H1 (cell line): ENCODE data around the gene CDT1. TPM values are rescaled to one million over a fixed set of nuclear protein-coding genes. Genes with fewer than 3 reads are reported as not detected.

Experiments used
- CTCF ChIA-PET: fragments of 300-600 bp; sonication (Branson Sonifier 250); formaldehyde crosslinking; loops from one replicate; lab custom pipeline; 2021; ENCODE audit not compliant: partially characterized antibody; lab: Charles Lee
- POLR2A ChIA-PET: fragments of 300-600 bp; sonication (Branson Sonifier 250); formaldehyde crosslinking; loops from one replicate; lab custom pipeline; 2021; ENCODE audit warnings: inconsistent platforms; ENCODE audit not compliant: partially characterized antibody; lab: Charles Lee
- DNase-seq, 2 experiments: peaks; one replicate each; pipeline versions ENCODE4 v3.0.0 to v3.0.0-alpha.2; 2010 to 2022; ENCODE audit warnings: low spot score in 2 of 2, low read depth in 1 of 2, mixed read lengths in 1 of 2
- FAIRE-seq: peaks from 2 replicates; lab custom pipeline; 2011; peaks lifted over from hg19 to GRCh38; lab: Jason Lieb, UNC
- H2AFZ ChIP-seq: 2 replicates; pipeline ENCODE4 v1.8.1; 2012; ENCODE audit warnings: low read length, inconsistent platforms
- H2AK5ac ChIP-seq: 2 replicates; pipeline ENCODE4 v1.6.1; 2013; ENCODE audit warnings: low read depth, low read length
- H2BK120ac ChIP-seq: replicated peaks from 2 replicates; pipeline ENCODE3; 2013; ENCODE audit warnings: low read depth, low read length, inconsistent platforms
- H2BK12ac ChIP-seq: 2 replicates; pipeline ENCODE4 v1.6.1; 2013; ENCODE audit warnings: low read depth, low read length
- H2BK15ac ChIP-seq: 2 replicates; pipeline ENCODE4 v1.6.1; 2013; ENCODE audit warnings: low read length
- H2BK20ac ChIP-seq: 2 replicates; pipeline ENCODE4 v1.6.1; 2013; ENCODE audit warnings: low read length
- H2BK5ac ChIP-seq: 2 replicates; pipeline ENCODE4 v1.6.1; 2013; ENCODE audit warnings: low read depth, low read length
- H3K14ac ChIP-seq: 2 replicates; pipeline ENCODE4 v1.6.1; 2013; ENCODE audit warnings: inconsistent platforms; ENCODE audit not compliant: insufficient read length
- H3K18ac ChIP-seq: 2 replicates; pipeline ENCODE4 v1.6.1; 2013; ENCODE audit warnings: low read length; ENCODE audit errors: extremely low read depth
- H3K23ac ChIP-seq: 2 replicates; pipeline ENCODE4 v1.6.1; 2013; ENCODE audit warnings: inconsistent platforms; ENCODE audit not compliant: insufficient read length
- H3K23me2 ChIP-seq: 2 replicates; pipeline ENCODE4 v1.6.1; 2013; ENCODE audit warnings: low read depth, low read length
- H3K27ac ChIP-seq: 2 replicates; pipeline ENCODE4 v1.6.1; 2011; ENCODE audit warnings: low read depth, low read length, inconsistent platforms
- H3K27me3 ChIP-seq, 4 experiments: replicated peaks in 1 of 4; 1 replicate in 1 of 4; 2 replicates in 3 of 4; pipeline versions ENCODE4 v1.6.1 to v1.8.1; 2011 to 2013; ENCODE audit warnings: low read length in 3 of 4, mild to moderate bottlenecking in 3 of 4, inconsistent platforms in 2 of 4, mixed read lengths in 2 of 4, moderate library complexity in 1 of 4; ENCODE audit not compliant: control insufficient read depth in 3 of 4, insufficient read depth in 3 of 4; ENCODE audit errors: extremely low read depth in 1 of 4
- H3K36me3 ChIP-seq, 4 experiments: 2 replicates each; pipeline versions ENCODE4 v1.6.1 to v1.8.1; 2011 to 2013; ENCODE audit warnings: mild to moderate bottlenecking in 4 of 4, low read length in 3 of 4, moderate library complexity in 2 of 4, control low read depth in 1 of 4, inconsistent platforms in 1 of 4; ENCODE audit not compliant: insufficient read depth in 4 of 4, control insufficient read depth in 2 of 4
- H3K4ac ChIP-seq: replicated peaks from 2 replicates; pipeline ENCODE3; 2013; ENCODE audit warnings: low read length, low read depth, mixed read lengths, inconsistent platforms; ENCODE audit not compliant: insufficient read length
- H3K4me1 ChIP-seq, 4 experiments: replicated peaks in 1 of 4; 1 replicate in 1 of 4; 2 replicates in 3 of 4; pipeline versions ENCODE4 v1.6.1 to v1.8.1; 2011 to 2013; ENCODE audit warnings: low read length in 3 of 4, inconsistent platforms in 2 of 4, mixed read lengths in 1 of 4; ENCODE audit not compliant: insufficient read depth in 4 of 4, control insufficient read depth in 3 of 4
- H3K4me2 ChIP-seq, 2 experiments: 2 replicates each; pipeline versions ENCODE4 v1.6.1 to v1.8.1; 2011 to 2013; ENCODE audit warnings: low read depth in 2 of 2, low read length in 2 of 2, control low read depth in 1 of 2, inconsistent platforms in 1 of 2, mild to moderate bottlenecking in 1 of 2; ENCODE audit not compliant: insufficient read depth in 1 of 2
- H3K4me3 ChIP-seq, 4 experiments: fragments of 200-600, 300-600 bp in 1 of 4; sonication (generic), shearing (Covaris generic), sonication (Bioruptor Twin) in 1 of 4; 2 replicates each; pipeline versions ENCODE4 v1.5.1 to v1.8.1; 2011 to 2016; ENCODE audit warnings: low read length in 4 of 4, low read depth in 3 of 4, control low read depth in 2 of 4, inconsistent platforms in 2 of 4, mild to moderate bottlenecking in 2 of 4, mixed read lengths in 1 of 4, moderate library complexity in 1 of 4; ENCODE audit not compliant: insufficient read depth in 2 of 4; ENCODE audit errors: extremely low read depth in 1 of 4
- H3K56ac ChIP-seq: replicated peaks from 2 replicates; pipeline ENCODE3; 2013; ENCODE audit warnings: low read depth, mild to moderate bottlenecking, mixed read lengths, low read length, inconsistent platforms; ENCODE audit not compliant: insufficient read length
- H3K79me1 ChIP-seq: 2 replicates; pipeline ENCODE4 v1.6.1; 2013; ENCODE audit warnings: low read depth, low read length, control low read depth
- H3K79me2 ChIP-seq, 2 experiments: 2 replicates each; pipeline versions ENCODE4 v1.6.1 to v1.8.1; 2012 to 2013; ENCODE audit warnings: low read length in 2 of 2, mild to moderate bottlenecking in 2 of 2, inconsistent platforms in 1 of 2; ENCODE audit not compliant: insufficient read depth in 2 of 2, control insufficient read depth in 1 of 2
- H3K9ac ChIP-seq, 4 experiments: replicated peaks in 1 of 4; 1 replicate in 1 of 4; 2 replicates in 3 of 4; pipeline versions ENCODE4 v1.6.1 to v1.8.1; 2011 to 2013; ENCODE audit warnings: low read depth in 3 of 4, low read length in 3 of 4, control low read depth in 2 of 4, mild to moderate bottlenecking in 2 of 4, moderate library complexity in 2 of 4, inconsistent platforms in 1 of 4; ENCODE audit errors: extremely low read depth in 1 of 4
- H3K9me3 ChIP-seq, 2 experiments: 2 replicates each; pipeline versions ENCODE4 v1.6.1 to v1.8.1; 2012 to 2013; ENCODE audit warnings: mild to moderate bottlenecking in 2 of 2, moderate library complexity in 2 of 2, control low read depth in 1 of 2, inconsistent platforms in 1 of 2, low read depth in 1 of 2, low read length in 1 of 2, mixed read lengths in 1 of 2; ENCODE audit not compliant: insufficient read depth in 2 of 2
- H4K20me1 ChIP-seq, 2 experiments: replicated peaks in 1 of 2; 2 replicates each; pipeline versions ENCODE3 to v1.8.1; 2011 to 2013; ENCODE audit warnings: inconsistent platforms in 2 of 2, low read length in 2 of 2, mild to moderate bottlenecking in 1 of 2; ENCODE audit not compliant: insufficient read depth in 2 of 2, control insufficient read depth in 1 of 2
- H4K5ac ChIP-seq: 2 replicates; pipeline ENCODE4 v1.6.1; 2013; ENCODE audit warnings: low read length, low read depth, mixed read lengths, inconsistent platforms; ENCODE audit not compliant: insufficient read length
- H4K8ac ChIP-seq: 2 replicates; pipeline ENCODE4 v1.8.0; 2013; ENCODE audit warnings: mild to moderate bottlenecking, moderate library complexity, low read length, inconsistent platforms; ENCODE audit not compliant: insufficient read depth; ENCODE audit errors: extremely low read depth
- H4K91ac ChIP-seq: replicated peaks from 2 replicates; pipeline ENCODE3; 2013; ENCODE audit warnings: low read length, mixed read lengths, inconsistent platforms; ENCODE audit not compliant: insufficient read length
- BRCA1 ChIP-seq: IDR thresholded peaks from 2 replicates; pipeline ENCODE4 v1.6.1; 2012; ENCODE audit warnings: low read depth, low read length, improper control_type of control experiment
- CHD1 ChIP-seq: IDR thresholded peaks from 2 replicates; pipeline ENCODE4 v1.6.1; 2012; ENCODE audit warnings: low read depth, low read length, improper control_type of control experiment
- CHD2 ChIP-seq: IDR thresholded peaks from 2 replicates; pipeline ENCODE4 v1.6.1; 2012; ENCODE audit warnings: low read length, improper control_type of control experiment
- FOSL1 ChIP-seq: IDR thresholded peaks from 2 replicates; pipeline ENCODE4 v1.6.1; 2011; ENCODE audit warnings: mild to moderate bottlenecking, low read depth, low read length, moderate library complexity; ENCODE audit not compliant: insufficient read depth
- GABPA ChIP-seq: IDR thresholded peaks from 2 replicates; pipeline ENCODE4 v1.6.1; 2011; ENCODE audit warnings: mild to moderate bottlenecking, low read length, moderate library complexity, borderline replicate concordance; ENCODE audit not compliant: insufficient read depth
- MAX ChIP-seq: IDR thresholded peaks from 2 replicates; pipeline ENCODE4 v1.6.1; 2012; ENCODE audit warnings: inconsistent platforms
- NANOG ChIP-seq: IDR thresholded peaks from 2 replicates; pipeline ENCODE4 v1.6.1; 2011; ENCODE audit warnings: low read length, low read depth, mild to moderate bottlenecking, inconsistent platforms; ENCODE audit not compliant: insufficient read depth, poor library complexity, severe bottlenecking
- SAP30 ChIP-seq: fragments of 300-600 bp; sonication (generic); IDR thresholded peaks from 2 replicates; pipeline ENCODE4 v1.7.1; 2012; ENCODE audit warnings: low read length, moderate library complexity, mild to moderate bottlenecking, inconsistent platforms; ENCODE audit not compliant: insufficient read depth, insufficient replicate concordance
- SIRT6 ChIP-seq: IDR thresholded peaks from one replicate; pipeline ENCODE4 v1.7.1; 2012; ENCODE audit warnings: low read length, inconsistent platforms
- SUZ12 ChIP-seq: fragments of 200-600 bp; sonication (generic); IDR thresholded peaks from 2 replicates; pipeline ENCODE4 v1.6.1; 2012; ENCODE audit warnings: mild to moderate bottlenecking, inconsistent platforms, low read length, moderate library complexity, mixed read lengths
- USF2 ChIP-seq: IDR thresholded peaks from 2 replicates; pipeline ENCODE4 v1.6.1; 2011; ENCODE audit warnings: low read length, improper control_type of control experiment
- whole genome bisulfite sequencing, 2 experiments: shearing (Covaris generic) in 1 of 2; methylation state at CpG; one replicate each; pipeline versions ENCODE4 v1.1.6 to v1.1.7; 2013 to 2015; ENCODE audit warnings: low lambda C conversion rate in 2 of 2, mixed read lengths in 2 of 2, inconsistent platforms in 1 of 2, low coverage in 1 of 2, missing lambda C conversion rate in 1 of 2; ENCODE audit not compliant: insufficient replicate concordance in 2 of 2, insufficient coverage in 1 of 2, insufficient read length in 1 of 2; ENCODE audit errors: extremely low coverage in 1 of 2, missing lambda C conversion rate in 1 of 2; 5-methylcytosine and 5-hydroxymethylcytosine counted together
- polyA plus RNA-seq, 7 experiments: library from polyadenylated mRNA; depleted of rRNA in 3 of 7; stranded (reverse) in 5 of 7; unstranded in 2 of 7; fragments of >200 nt in 5 of 7; fragments of 200-250 nt in 2 of 7; gene quantifications; 1 replicate in 5 of 7; 2 replicates in 1 of 7; 4 replicates in 1 of 7; pipeline versions ENCODE4 v1.2.1 to v1.2.3, GENCODE V29; 2011 to 2013; ENCODE audit warnings: missing spikeins in 2 of 7, mixed read lengths in 2 of 7
- total RNA-seq: library from RNA; stranded (reverse); fragmentation: NEBNext Ultra II Directional; extraction: Animal tissue kit (Norgen Biotek cat#: 25700); gene quantifications from 2 replicates; pipeline ENCODE4 v1.2.1, GENCODE V29; 2021

The CDT1 gene
- total and polyA plus RNA-seq, 2 of the 8 experiments (the other 6 are each of a cell fraction or from before 2014, with no cell fraction given), result 76.7 to 95.4 TPM

- no peak overlapping the region for H2BK5ac ChIP-seq
- peaks cover 0 to 3% of the 10 kb centered on the region in 2 experiments for H4K20me1 ChIP-seq
- no peaks in the 10 kb centered on the region for H3K36me3 ChIP-seq
- no peak overlapping the region for H4K8ac ChIP-seq
- DNase-seq (no peak), FAIRE-seq (no peak)
- no peak overlapping the region for H2BK120ac ChIP-seq
- H4K5ac ChIP-seq, result no peak overlapping the region
- H2AFZ ChIP-seq, result no peak overlapping the region
- no peak overlapping the region for H3K4me3 ChIP-seq
- no peaks in the 10 kb centered on the region for H3K23me2 ChIP-seq
- H2BK15ac ChIP-seq, result no peak overlapping the region
- H2BK12ac ChIP-seq, result no peak overlapping the region
- H2BK20ac ChIP-seq, result no peak overlapping the region
- no peak overlapping the region for H2AK5ac ChIP-seq
- H3K9ac ChIP-seq, result no peak overlapping the region
- no peaks in the 10 kb centered on the region for H3K27me3 ChIP-seq
- H3K4me1 ChIP-seq, result no peaks in the 10 kb centered on the region
- H3K27ac ChIP-seq, result no peak overlapping the region
- WGBS, 2 experiments, result 90% methylated on average over 16 of the region's 20 CpGs; no CpG with 5 or more reads in 1 of the 2 experiments
- no peak overlapping the region for H3K18ac ChIP-seq
- no peak overlapping the region for H3K23ac ChIP-seq
- no peak overlapping the region for H3K56ac ChIP-seq
- no peaks in the 10 kb centered on the region for H3K79me2 ChIP-seq
- no peak overlapping the region for H3K4me2 ChIP-seq
- no peak overlapping the region for H4K91ac ChIP-seq
- no peak overlapping the region for H3K4ac ChIP-seq
- no peak overlapping the region for H3K14ac ChIP-seq
- POLR2A ChIA-PET, result interaction anchor here (1.2 to 9.0 kb wide), 3 partner anchors 11 to 37 kb away, joined by 3 to 77 read pairs (median 4); partner anchors contain the start of gene APRT
- H3K79me1 ChIP-seq, result no peaks in the 10 kb centered on the region
- no peaks in the 10 kb centered on the region for H3K9me3 ChIP-seq
- CTCF ChIA-PET, result interaction anchor here (0.9 to 3.0 kb wide), 9 partner anchors 9 to 347 kb away, joined by 3 to 16 read pairs (median 4); partner anchors contain the start of gene APRT
- TF ChIP-seq GABPA (no peak), BRCA1 (no peak), USF2 (no peak), NANOG (no peak), SUZ12 (no peak), MAX (no peak), SAP30 (no peak), SIRT6 (no peak), CHD2 (no peak), FOSL1 (no peak), CHD1 (no peak)
These were observed 16.9 kb downstream of the CDT1 start for GRCh38 chr16:88820385-88821025.
